ENCODE results near the gene TRIP6.
"Not testable (repeated sequence)": the region's sequence is repeated elsewhere in the genome, so short reads cannot be mapped to it uniquely, and the experiment has no call there.

The TRIP6 gene

GRCh38 chr7:100891568-100892247 lies 24.5 kb downstream of the TRIP6 start:
- no peak for DNase-seq

- DNase-seq: no peak
Observed at GRCh38 chr7:100892364-100893317, 25.5 kb downstream of the TRIP6 start.

GRCh38 chr7:100893318-100893895 lies 26.2 kb downstream of the TRIP6 start:
- DNase-seq: no peak

GRCh38 chr7:100893910-100894721 lies 26.9 kb downstream of the TRIP6 start:
- no peak for DNase-seq

- no peak for DNase-seq
Observed at GRCh38 chr7:100894860-100895700, 27.9 kb downstream of the TRIP6 start.

GRCh38 chr7:100895701-100895955 lies 28.4 kb downstream of the TRIP6 start, which contains the start of gene ACHE:
Gene ACHE (minus strand): TSS chr7:100895888. CDS start chr7:100894232, 1,656 bp downstream.
- DNase-seq: no peak

GRCh38 chr7:100895956-100896731 lies 29.0 kb downstream of the TRIP6 start:
- no peak for DNase-seq

GRCh38 chr7:100896732-100897608 lies 29.8 kb downstream of the TRIP6 start:
- no peak for DNase-seq

- no peak for DNase-seq
Observed at GRCh38 chr7:100897772-100898454, 30.7 kb downstream of the TRIP6 start.

GRCh38 chr7:100899432-100899831 lies 32.2 kb downstream of the TRIP6 start:
- DNase-seq: no peak

- no peak for DNase-seq
Observed at GRCh38 chr7:100900978-100901377, 33.8 kb downstream of the TRIP6 start.

- no peak for DNase-seq
Observed at GRCh38 chr7:100901921-100902332, 34.7 kb downstream of the TRIP6 start.

GRCh38 chr7:100902638-100903037 lies 35.5 kb downstream of the TRIP6 start:
- no peak for DNase-seq

- DNase-seq: no peak
Observed at GRCh38 chr7:100908512-100908911, 41.3 kb downstream of the TRIP6 start.

- DNase-seq: not testable (repeated sequence)
Observed at GRCh38 chr7:100910443-100910842, 43.3 kb downstream of the TRIP6 start.

- DNase-seq: no peak
Observed at GRCh38 chr7:100911484-100911883, 44.3 kb downstream of the TRIP6 start.

- no peak for DNase-seq
Observed at GRCh38 chr7:100914208-100914878, 47.2 kb downstream of the TRIP6 start.

- no peak for DNase-seq
Observed at GRCh38 chr7:100914879-100915447, 47.8 kb downstream of the TRIP6 start.

GRCh38 chr7:100919335-100919734 lies 52.1 kb downstream of the TRIP6 start:
- DNase-seq: not testable (repeated sequence)
